Testis (tissue), 3 donors: ENCODE results near the gene PTPRN2. TPM values are rescaled to one million over a fixed set of nuclear protein-coding genes. Genes with fewer than 3 reads are reported as not detected.

Experiments
- DNase-seq: peaks from one replicate; pipeline ENCODE4 v3.0.0-alpha.2; 2019
- H3K27ac ChIP-seq, 2 donors: fragments of 200-600 bp; sonication (generic); one replicate each; pipeline ENCODE4 v1.5.1; 2019
- H3K27me3 ChIP-seq: fragments of 200-600 bp; sonication (generic); one replicate; pipeline ENCODE4 v1.5.1; 2019
- H3K36me3 ChIP-seq: fragments of 200-600 bp; sonication (generic); one replicate; pipeline ENCODE4 v1.5.1; 2017; ENCODE audit warnings: low read depth; ENCODE audit errors: missing control alignments
- H3K4me1 ChIP-seq: fragments of 200-600 bp; sonication (generic); one replicate; pipeline ENCODE4 v1.5.1; 2019
- H3K4me3 ChIP-seq, 2 donors: fragments of 200-600 bp; sonication (generic); one replicate each; pipeline ENCODE4 v1.5.1; 2017 to 2019
- H3K9me3 ChIP-seq: fragments of 200-600 bp; sonication (generic); one replicate; pipeline ENCODE4 v1.5.1; 2017
- CTCF ChIP-seq, 3 experiments: fragments of 450-650 bp in 2 of 3; fragments of 200-600 bp in 1 of 3; sonication (generic) in 1 of 3; IDR thresholded peaks; one replicate each; pipeline ENCODE4 v1.5.1; 2016 to 2019; ENCODE audit warnings: antibody characterized with exemption in 3 of 3, mild to moderate bottlenecking in 2 of 3, moderate library complexity in 1 of 3
- POLR2A ChIP-seq: fragments of 450-650 bp; IDR thresholded peaks from one replicate; pipeline ENCODE4 v1.6.1; 2017; ENCODE audit warnings: antibody characterized with exemption, mild to moderate bottlenecking, moderate library complexity
- WGBS, 2 donors: methylation state at CpG; one replicate each; pipeline ENCODE4 v1.1.5; 2018; 5-methylcytosine and 5-hydroxymethylcytosine counted together
- intact Hi-C: fragments of 100-400 bp; cut with DNase I; formaldehyde crosslinking; loops from one replicate; pipeline ENCODE4 v1.15.1; 2023; ENCODE audit warnings: low total_unique reads
- polyA plus RNA-seq: library from polyadenylated mRNA; stranded (reverse); fragments of 350-450 nt; fragmentation: Illumina TruSeq; extraction: RNeasy Lipid Tissue Mini Kit (QIAGEN cat#74804); gene quantifications from one replicate; pipeline ENCODE4 v1.2.3, GENCODE V29; 2014; ENCODE audit warnings: low read depth, low replicate concordance; ENCODE audit not compliant: insufficient read depth
- total RNA-seq, 2 donors: library from RNA; depleted of rRNA; stranded (reverse); fragments of >200 nt; gene quantifications; one replicate each; pipeline ENCODE4 v1.2.3, GENCODE V29; 2016

Gene PTPRN2
- total and polyA plus RNA-seq, 3 donors from 2014 or later: 9.3 to 10.8 (median 9.8) TPM

- intact Hi-C loops: no loop called here
- no peak overlapping the region for H3K27ac ChIP-seq
- TF ChIP-seq CTCF (IDR thresholded peaks at IDR 0.05): no peak
- TF ChIP-seq POLR2A: no peak
- H3K27me3 ChIP-seq: no peaks in the 10 kb centered on the region
- H3K4me3 ChIP-seq: no peak overlapping the region
- 42 to 57% methylated on average over 9 to 17 of the region's 17 CpGs for WGBS, 2 donors
- no peak for DNase-seq
- H3K4me1 ChIP-seq: no peaks in the 10 kb centered on the region
- no peaks in the 10 kb centered on the region for H3K36me3 ChIP-seq
- no peaks in the 10 kb centered on the region for H3K9me3 ChIP-seq
Measured at GRCh38 chr7:158063850-158064610, 523.6 kb downstream of the PTPRN2 start.

- Histone ChIP-seq H3K4me1 (no peaks in the 10 kb centered on the region), H3K27ac (no peak overlapping the region), H3K36me3 (no peaks in the 10 kb centered on the region), H3K27me3 (no peaks in the 10 kb centered on the region), H3K9me3 (no peaks in the 10 kb centered on the region), H3K4me3 (no peak overlapping the region)
- TF ChIP-seq CTCF (IDR thresholded peaks at IDR 0.05) (no peak), POLR2A (no peak)
- 98 to 100% methylated on average over 9 to 20 of the region's 20 CpGs for WGBS, 2 donors
- DNase-seq: no peak
- intact Hi-C loops: no loop called here
Measured at GRCh38 chr7:158062661-158063060, 525.0 kb downstream of the PTPRN2 start.

- 94 to 96% methylated on average over 15 to 24 of the region's 24 CpGs for WGBS, 2 donors
- Histone ChIP-seq H3K4me1 (no peaks in the 10 kb centered on the region), H3K27ac (no peak overlapping the region), H3K27me3 (no peaks in the 10 kb centered on the region), H3K4me3 (no peak overlapping the region), H3K9me3 (no peaks in the 10 kb centered on the region), H3K36me3 (no peaks in the 10 kb centered on the region)
- intact Hi-C loops: no loop called here
- no peak for TF ChIP-seq CTCF (IDR thresholded peaks at IDR 0.05)
- TF ChIP-seq POLR2A: no peak
- DNase-seq: no peak
Measured at GRCh38 chr7:158061884-158062656, 525.6 kb downstream of the PTPRN2 start.

GRCh38 chr7:158061026-158061630 lies 526.5 kb downstream of the PTPRN2 start:
- no peak for DNase-seq
- 93 to 96% methylated on average over 26 to 28 of the region's 28 CpGs for WGBS, 2 donors
- Histone ChIP-seq H3K9me3 (no peaks in the 10 kb centered on the region), H3K4me1 (no peaks in the 10 kb centered on the region), H3K27me3 (no peaks in the 10 kb centered on the region), H3K4me3 (no peak overlapping the region), H3K27ac (no peak overlapping the region), H3K36me3 (no peaks in the 10 kb centered on the region)
- intact Hi-C loops: no loop called here
- TF ChIP-seq CTCF (IDR thresholded peaks at IDR 0.05): no peak
- TF ChIP-seq POLR2A: no peak
